ENCODE results near the gene NAT8. TPM values are rescaled to one million over a fixed set of nuclear protein-coding genes. Genes with fewer than 3 reads are reported as not detected.
"Not testable (repeated sequence)": the region's sequence is repeated elsewhere in the genome, so short reads cannot be mapped to it uniquely, and the experiment has no call there.

Gene NAT8
- polyA plus RNA-seq, 1 experiment: not detected

DNA sequence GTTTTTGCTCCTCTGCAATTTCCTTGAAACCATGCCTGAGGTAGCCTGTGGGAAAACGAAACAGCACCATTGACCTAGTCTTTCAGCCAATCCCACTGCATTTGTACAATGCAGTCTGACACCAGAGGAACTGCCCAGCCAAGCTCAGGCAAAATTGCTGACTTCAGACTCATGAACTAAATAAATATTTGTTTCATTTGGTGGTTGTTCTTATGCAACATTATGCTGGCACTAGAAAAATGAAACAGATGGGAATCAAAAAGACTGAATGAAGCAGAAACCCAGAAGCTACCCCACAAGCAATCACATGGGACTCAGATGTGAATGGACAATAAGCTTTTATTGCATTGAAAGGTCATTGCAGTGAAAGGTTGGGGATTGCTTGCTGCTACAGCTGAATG is 1.7 kb downstream of the NAT8 start:
- ChIA-PET POLR2A (no interaction called here), CTCF (no interaction called here)
- no peak overlapping the region for H3K27ac ChIP-seq (ENCODE audit: low read depth, low read length)
- no peak for DNase-seq (ENCODE audit: low read depth, low spot score)
- H3K27me3 ChIP-seq (ENCODE audit: control insufficient read depth, insufficient read depth, low read length): peaks cover 6% of the 10 kb centered on the region
- H3K9me3 ChIP-seq (ENCODE audit: control insufficient read depth, insufficient read depth, low read length): peaks cover 6% of the 10 kb centered on the region; the same call in 1 of the 2 replicates
- H3K4me3 ChIP-seq (ENCODE audit: low read depth, low read length): no peak overlapping the region
- TF ChIP-seq, protein P1, sequence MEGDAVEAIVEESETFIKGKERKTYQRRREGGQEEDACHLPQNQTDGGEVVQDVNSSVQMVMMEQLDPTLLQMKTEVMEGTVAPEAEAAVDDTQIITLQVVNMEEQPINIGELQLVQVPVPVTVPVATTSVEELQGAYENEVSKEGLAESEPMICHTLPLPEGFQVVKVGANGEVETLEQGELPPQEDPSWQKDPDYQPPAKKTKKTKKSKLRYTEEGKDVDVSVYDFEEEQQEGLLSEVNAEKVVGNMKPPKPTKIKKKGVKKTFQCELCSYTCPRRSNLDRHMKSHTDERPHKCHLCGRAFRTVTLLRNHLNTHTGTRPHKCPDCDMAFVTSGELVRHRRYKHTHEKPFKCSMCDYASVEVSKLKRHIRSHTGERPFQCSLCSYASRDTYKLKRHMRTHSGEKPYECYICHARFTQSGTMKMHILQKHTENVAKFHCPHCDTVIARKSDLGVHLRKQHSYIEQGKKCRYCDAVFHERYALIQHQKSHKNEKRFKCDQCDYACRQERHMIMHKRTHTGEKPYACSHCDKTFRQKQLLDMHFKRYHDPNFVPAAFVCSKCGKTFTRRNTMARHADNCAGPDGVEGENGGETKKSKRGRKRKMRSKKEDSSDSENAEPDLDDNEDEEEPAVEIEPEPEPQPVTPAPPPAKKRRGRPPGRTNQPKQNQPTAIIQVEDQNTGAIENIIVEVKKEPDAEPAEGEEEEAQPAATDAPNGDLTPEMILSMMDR (IDR thresholded peaks at IDR 0.05; ENCODE audit: low read depth, low read length): no peak

DNA sequence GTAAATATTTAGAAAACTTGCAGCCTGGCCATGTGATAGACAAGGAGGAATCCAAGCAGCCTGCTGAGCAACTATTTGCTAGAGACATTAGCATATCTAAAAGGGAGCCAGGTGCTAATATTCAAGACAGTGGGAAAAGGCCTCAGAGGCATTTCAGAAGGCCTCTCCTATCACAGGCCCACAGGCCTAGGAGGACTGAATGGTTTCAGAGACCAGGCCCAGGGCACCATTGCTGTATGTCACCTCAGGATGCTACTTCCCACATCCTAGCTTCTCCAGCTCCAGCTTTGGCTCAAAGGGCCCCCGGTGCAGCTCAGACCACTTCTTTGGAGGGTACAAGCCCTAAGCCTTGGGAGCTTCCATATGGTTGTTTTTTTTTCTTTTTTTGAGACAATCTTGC is 3.8 kb downstream of the NAT8 start:
- no peak for DNase-seq (ENCODE audit: low read depth, low spot score)
- no peak overlapping the region for H3K4me3 ChIP-seq (ENCODE audit: low read depth, low read length)
- H3K9me3 ChIP-seq (ENCODE audit: control insufficient read depth, insufficient read depth, low read length): peaks cover 6% of the 10 kb centered on the region; the same call in 1 of the 2 replicates
- H3K27ac ChIP-seq (ENCODE audit: low read depth, low read length): no peak overlapping the region
- CTCF ChIA-PET: no interaction called here
- POLR2A ChIA-PET: no interaction called here
- peaks cover 6% of the 10 kb centered on the region for H3K27me3 ChIP-seq (ENCODE audit: control insufficient read depth, insufficient read depth, low read length)
- TF ChIP-seq, protein P1 (IDR thresholded peaks at IDR 0.05; ENCODE audit: low read depth, low read length): no peak

DNA sequence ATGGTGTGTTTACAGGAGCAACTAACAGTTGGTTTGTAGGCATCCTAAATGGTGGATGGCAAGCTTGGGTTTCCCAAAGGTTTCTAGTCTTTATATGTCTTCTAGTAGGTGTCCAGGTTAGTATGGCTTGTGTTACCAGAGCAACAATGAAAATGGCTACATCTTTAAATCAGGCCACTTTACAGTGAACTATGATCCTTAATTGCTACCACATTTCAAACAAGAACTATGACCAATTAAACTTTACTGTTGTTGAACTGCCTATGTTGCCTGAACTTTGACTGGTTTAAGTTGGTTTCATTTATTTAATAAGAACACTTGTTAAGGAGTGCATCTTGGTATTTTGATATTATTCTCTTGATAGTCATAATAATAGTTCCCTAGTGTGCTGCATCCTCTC is 5.2 kb downstream of the NAT8 start:
- DNase-seq (ENCODE audit: low read depth, low spot score); H3K4me3 ChIP-seq (ENCODE audit: low read depth, low read length); H3K9me3 ChIP-seq (ENCODE audit: control insufficient read depth, insufficient read depth, low read length); H3K27ac ChIP-seq (ENCODE audit: low read depth, low read length); H3K27me3 ChIP-seq (ENCODE audit: control insufficient read depth, insufficient read depth, low read length); POLR2A ChIA-PET: not testable (repeated sequence)
- CTCF ChIA-PET: interaction anchor here (0.7 kb wide), 1 partner anchor 429 kb away, joined by 4 read pairs; no protein-coding TSS in a partner anchor

DNA sequence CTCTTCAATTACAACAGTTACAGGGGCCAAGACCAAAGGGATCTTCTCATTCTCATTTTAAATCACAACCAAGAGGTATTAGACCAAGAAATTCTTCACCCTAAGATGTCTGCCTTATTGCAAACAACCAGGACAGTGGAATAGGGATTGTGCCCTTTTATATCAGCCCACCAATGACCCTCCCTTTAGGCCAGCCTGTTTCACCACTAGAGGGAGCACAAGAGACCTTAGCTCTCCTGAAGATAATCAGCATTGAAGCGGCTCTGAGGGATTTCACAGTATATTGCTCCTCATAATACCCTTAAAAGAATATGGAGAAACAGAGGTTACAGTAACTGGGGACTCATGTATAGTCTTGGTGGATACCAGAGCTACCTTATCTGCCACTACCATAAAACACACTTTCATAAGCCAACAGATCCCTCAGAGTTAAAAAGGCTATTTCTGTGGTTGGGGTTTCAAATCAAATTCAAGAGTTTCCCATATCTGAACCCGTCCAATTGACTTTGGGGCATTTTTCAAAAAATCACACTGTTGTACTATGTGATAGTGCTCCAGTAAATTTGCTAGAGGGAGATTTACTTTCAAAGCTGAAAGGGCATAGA is 11.5 kb downstream of the NAT8 start:
- H3K27ac ChIP-seq (ENCODE audit: low read depth, low read length); H3K27me3 ChIP-seq (ENCODE audit: control insufficient read depth, insufficient read depth, low read length); DNase-seq (ENCODE audit: low read depth, low spot score); H3K9me3 ChIP-seq (ENCODE audit: control insufficient read depth, insufficient read depth, low read length); H3K4me3 ChIP-seq (ENCODE audit: low read depth, low read length); POLR2A ChIA-PET: not testable (repeated sequence)
- CTCF ChIA-PET: interaction anchor here (1.2 kb wide), 1 partner anchor 14 kb away, joined by 3 read pairs; no protein-coding TSS in a partner anchor
- TF ChIP-seq, protein P1 (IDR thresholded peaks at IDR 0.05; ENCODE audit: low read depth, low read length): peak; percentile 54

DNA sequence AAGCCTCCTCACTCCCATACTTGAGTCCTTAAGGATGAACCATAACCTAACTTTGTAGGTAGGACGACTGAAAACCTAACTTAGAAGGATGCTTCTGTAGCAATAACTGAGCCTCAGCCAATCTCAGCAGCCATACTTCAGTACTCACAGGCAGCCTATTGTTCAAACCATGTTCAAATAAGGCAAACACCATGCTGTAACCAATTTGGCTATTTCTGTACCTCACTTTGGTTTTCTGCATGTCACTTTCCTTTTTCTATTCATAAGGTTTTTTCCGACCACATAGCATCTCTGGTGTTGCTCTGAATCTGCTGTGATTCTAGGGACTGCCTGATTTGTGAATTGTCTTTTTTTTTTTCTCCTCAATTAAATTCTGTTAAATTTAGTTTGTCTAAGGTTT is 13.7 kb downstream of the NAT8 start:
- H3K9me3 ChIP-seq (ENCODE audit: control insufficient read depth, insufficient read depth, low read length); CTCF ChIA-PET; H3K4me3 ChIP-seq (ENCODE audit: low read depth, low read length); H3K27me3 ChIP-seq (ENCODE audit: control insufficient read depth, insufficient read depth, low read length); POLR2A ChIA-PET; H3K27ac ChIP-seq (ENCODE audit: low read depth, low read length); DNase-seq (ENCODE audit: low read depth, low spot score): not testable (repeated sequence)

DNA sequence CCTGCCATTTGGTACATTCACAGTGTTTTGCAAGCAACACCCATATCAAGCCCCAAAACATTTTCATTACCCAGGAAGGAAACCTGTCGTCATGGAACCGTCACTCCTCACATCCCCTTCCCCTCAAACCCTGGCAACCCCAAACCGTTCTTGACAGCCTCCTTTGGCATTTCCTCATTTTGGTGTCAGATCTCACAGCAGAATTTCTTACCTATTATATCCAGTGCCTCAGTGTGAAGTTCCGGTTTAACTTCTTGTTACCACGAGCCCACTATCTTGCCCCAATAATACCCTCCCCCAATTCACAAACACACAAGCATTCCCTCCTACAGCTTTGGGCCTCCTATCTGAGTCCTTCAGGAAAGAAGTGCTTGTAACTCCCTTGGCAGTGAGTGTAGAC is 16.0 kb downstream of the NAT8 start:
- not testable (repeated sequence) for DNase-seq (ENCODE audit: low read depth, low spot score); H3K9me3 ChIP-seq (ENCODE audit: control insufficient read depth, insufficient read depth, low read length)

DNA sequence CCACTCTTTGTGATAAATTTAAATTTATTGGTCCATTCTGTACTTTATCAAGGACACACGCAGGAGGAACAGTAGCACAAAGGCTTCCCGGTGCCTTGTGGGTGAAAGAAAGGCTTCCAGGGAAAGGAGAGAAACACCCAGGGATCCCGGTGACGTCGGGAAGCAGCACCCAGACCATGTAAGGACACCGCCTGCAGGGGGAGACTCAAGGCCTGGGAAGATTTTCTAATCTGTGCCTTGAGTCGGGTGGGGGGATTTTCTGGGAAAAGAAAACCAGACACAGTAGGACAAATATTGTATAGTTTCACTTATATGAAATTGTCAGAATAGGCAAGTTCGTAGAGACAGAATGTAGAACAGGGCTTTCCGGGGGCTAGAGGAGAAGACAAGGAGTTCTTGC is 17.6 kb downstream of the NAT8 start:
- H3K9me3 ChIP-seq (ENCODE audit: control insufficient read depth, insufficient read depth, low read length); POLR2A ChIA-PET; H3K27me3 ChIP-seq (ENCODE audit: control insufficient read depth, insufficient read depth, low read length); CTCF ChIA-PET; H3K27ac ChIP-seq (ENCODE audit: low read depth, low read length); H3K4me3 ChIP-seq (ENCODE audit: low read depth, low read length); DNase-seq (ENCODE audit: low read depth, low spot score): not testable (repeated sequence)

More for the DNA sequence above, 16.0 kb downstream of the NAT8 start:
- POLR2A ChIA-PET; CTCF ChIA-PET; H3K27ac ChIP-seq (ENCODE audit: low read depth, low read length); H3K27me3 ChIP-seq (ENCODE audit: control insufficient read depth, insufficient read depth, low read length); H3K4me3 ChIP-seq (ENCODE audit: low read depth, low read length): not testable (repeated sequence)

DNA sequence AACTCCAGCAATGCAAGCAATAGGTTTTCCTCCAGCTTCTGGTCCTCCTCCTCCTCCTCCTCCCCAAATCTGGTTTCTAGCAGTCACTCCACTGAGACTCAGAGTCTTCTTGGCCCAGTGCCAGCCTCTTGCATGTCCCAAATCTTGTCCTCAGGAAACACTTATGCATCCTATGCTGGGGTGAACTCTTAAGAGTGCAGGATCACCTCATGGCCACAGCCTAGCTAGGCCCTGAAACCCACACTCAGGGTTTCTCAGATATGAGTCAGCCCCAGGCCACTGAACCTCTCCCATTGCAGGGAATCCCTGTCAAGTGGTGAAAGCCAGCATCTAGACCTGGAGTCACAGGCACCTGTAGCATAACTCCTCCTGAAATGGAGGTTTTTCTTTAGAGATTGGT is 18.2 kb downstream of the NAT8 start:
- H3K4me3 ChIP-seq (ENCODE audit: low read depth, low read length); H3K9me3 ChIP-seq (ENCODE audit: control insufficient read depth, insufficient read depth, low read length); H3K27ac ChIP-seq (ENCODE audit: low read depth, low read length); CTCF ChIA-PET; DNase-seq (ENCODE audit: low read depth, low spot score); H3K27me3 ChIP-seq (ENCODE audit: control insufficient read depth, insufficient read depth, low read length): not testable (repeated sequence)
- POLR2A ChIA-PET: interaction anchor here (0.6 kb wide), 1 partner anchor 383 kb away, joined by 4 read pairs; no protein-coding TSS in a partner anchor

DNA sequence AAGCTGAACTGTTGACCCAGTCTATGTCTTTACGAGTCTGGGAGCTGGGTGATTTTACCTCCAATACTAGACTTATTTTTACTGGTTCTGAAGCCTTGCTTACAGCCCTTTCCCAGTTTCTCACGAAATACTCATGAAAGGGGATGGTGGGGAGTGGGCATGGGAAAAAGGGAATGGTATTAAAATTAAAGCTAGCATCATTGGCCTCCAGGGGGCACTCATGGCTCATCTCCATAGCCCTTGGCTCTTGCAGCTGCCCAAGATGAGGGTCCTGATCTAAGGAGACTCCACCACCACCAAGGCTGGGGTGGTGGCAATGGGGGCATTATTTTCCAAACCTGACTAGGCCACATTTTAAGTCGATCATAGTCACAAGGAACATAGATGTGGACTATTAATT is 22.3 kb downstream of the NAT8 start:
- H3K27me3 ChIP-seq (ENCODE audit: control insufficient read depth, insufficient read depth, low read length); H3K4me3 ChIP-seq (ENCODE audit: low read depth, low read length); POLR2A ChIA-PET; CTCF ChIA-PET; DNase-seq (ENCODE audit: low read depth, low spot score); H3K9me3 ChIP-seq (ENCODE audit: control insufficient read depth, insufficient read depth, low read length); H3K27ac ChIP-seq (ENCODE audit: low read depth, low read length): not testable (repeated sequence)

Data from AG04450 (cell line).